ENCODE results near the gene FAM229B. TPM values are rescaled to one million over a fixed set of nuclear protein-coding genes. Genes with fewer than 3 reads are reported as not detected.
"Not testable (repeated sequence)": the region's sequence is repeated elsewhere in the genome, so short reads cannot be mapped to it uniquely, and the experiment has no call there.

Gene FAM229B
- total and polyA plus RNA-seq, 9 donors: 23.4 to 58.2 (median 30.4) TPM

- WGBS, 3 donors: 66 to 70% (median 68%) methylated on average over 8 of the region's 8 CpGs
- Histone ChIP-seq H3K27ac (no peak overlapping the region), H3K4me3 (no peak overlapping the region), H3K36me3 (no peaks in the 10 kb centered on the region), H3K27me3 (no peaks in the 10 kb centered on the region), H3K4me1 (ENCODE audit: insufficient read depth) (no peaks in the 10 kb centered on the region), H3K9me3 (no peaks in the 10 kb centered on the region)
- TF ChIP-seq POLR2A (IDR thresholded peaks at IDR 0.05) (no peak), EP300 (IDR thresholded peaks at IDR 0.05) (no peak)
- TF ChIP-seq, protein P1, sequence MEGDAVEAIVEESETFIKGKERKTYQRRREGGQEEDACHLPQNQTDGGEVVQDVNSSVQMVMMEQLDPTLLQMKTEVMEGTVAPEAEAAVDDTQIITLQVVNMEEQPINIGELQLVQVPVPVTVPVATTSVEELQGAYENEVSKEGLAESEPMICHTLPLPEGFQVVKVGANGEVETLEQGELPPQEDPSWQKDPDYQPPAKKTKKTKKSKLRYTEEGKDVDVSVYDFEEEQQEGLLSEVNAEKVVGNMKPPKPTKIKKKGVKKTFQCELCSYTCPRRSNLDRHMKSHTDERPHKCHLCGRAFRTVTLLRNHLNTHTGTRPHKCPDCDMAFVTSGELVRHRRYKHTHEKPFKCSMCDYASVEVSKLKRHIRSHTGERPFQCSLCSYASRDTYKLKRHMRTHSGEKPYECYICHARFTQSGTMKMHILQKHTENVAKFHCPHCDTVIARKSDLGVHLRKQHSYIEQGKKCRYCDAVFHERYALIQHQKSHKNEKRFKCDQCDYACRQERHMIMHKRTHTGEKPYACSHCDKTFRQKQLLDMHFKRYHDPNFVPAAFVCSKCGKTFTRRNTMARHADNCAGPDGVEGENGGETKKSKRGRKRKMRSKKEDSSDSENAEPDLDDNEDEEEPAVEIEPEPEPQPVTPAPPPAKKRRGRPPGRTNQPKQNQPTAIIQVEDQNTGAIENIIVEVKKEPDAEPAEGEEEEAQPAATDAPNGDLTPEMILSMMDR (IDR thresholded peaks at IDR 0.05): no peak
- DNase-seq: no peak
- intact Hi-C loops (cut with DNase I): loop anchor here (5.0 to 10.0 kb wide), 4 partner anchors 47 to 339 kb away; partner anchors contain the start of gene FYN (in 1 of the 4)
Observed at GRCh38 chr6:112044196-112044595, 43.2 kb upstream of the FAM229B start.

- H3K4me3 ChIP-seq: no peak overlapping the region
- TF ChIP-seq, protein P1 (IDR thresholded peaks at IDR 0.05): no peak
- TF ChIP-seq EP300 (IDR thresholded peaks at IDR 0.05): no peak
- no peak for TF ChIP-seq POLR2A (IDR thresholded peaks at IDR 0.05)
- no peak overlapping the region for H3K27ac ChIP-seq
- no peaks in the 10 kb centered on the region for H3K4me1 ChIP-seq (ENCODE audit: insufficient read depth)
- intact Hi-C loops (cut with DNase I): loop anchor here (5.0 to 10.0 kb wide), 4 partner anchors 48 to 340 kb away; partner anchors contain the start of gene FYN (in 1 of the 4)
- no peaks in the 10 kb centered on the region for H3K36me3 ChIP-seq
- 9 to 19% (median 9%) methylated on average over 3 of the region's 3 CpGs for WGBS, 3 donors
- H3K27me3 ChIP-seq: no peaks in the 10 kb centered on the region
- no peak for DNase-seq
- no peaks in the 10 kb centered on the region for H3K9me3 ChIP-seq
Observed at GRCh38 chr6:112044856-112045255, 42.5 kb upstream of the FAM229B start.

DNA sequence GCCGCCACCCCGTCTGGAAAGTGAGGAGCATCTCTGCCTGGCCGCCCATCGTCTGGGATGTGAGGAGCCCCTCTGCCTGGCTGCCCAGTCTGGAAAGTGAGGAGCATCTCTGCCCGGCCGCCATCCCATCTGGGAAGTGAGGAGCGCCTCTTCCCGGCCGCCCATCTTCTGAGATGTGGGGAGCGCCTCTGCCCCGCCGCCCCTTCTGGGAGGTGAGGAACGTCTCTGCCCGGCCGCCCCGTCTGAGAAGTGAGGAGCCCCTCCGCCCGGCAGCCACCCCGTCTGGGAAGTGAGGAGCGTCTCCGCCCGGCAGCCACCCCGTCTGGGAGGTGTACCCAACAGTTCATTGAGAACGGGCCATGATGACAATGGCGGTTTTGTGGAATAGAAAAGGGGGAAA, 39.9 kb upstream of the FAM229B start:
- H3K9me3 ChIP-seq; H3K4me3 ChIP-seq; DNase-seq; H3K36me3 ChIP-seq; H3K27ac ChIP-seq; H3K4me1 ChIP-seq (ENCODE audit: insufficient read depth); H3K27me3 ChIP-seq: not testable (repeated sequence)
- 95 to 97% (median 96%) methylated on average over 22 to 25 of the region's 25 CpGs for WGBS, 3 donors
- intact Hi-C loops (cut with DNase I): loop anchor here in 3 of 4 donors (10.0 kb wide), 2 partner anchors 173 to 343 kb away; partner anchors contain the start of gene FYN (in 1 of the 3)

DNA sequence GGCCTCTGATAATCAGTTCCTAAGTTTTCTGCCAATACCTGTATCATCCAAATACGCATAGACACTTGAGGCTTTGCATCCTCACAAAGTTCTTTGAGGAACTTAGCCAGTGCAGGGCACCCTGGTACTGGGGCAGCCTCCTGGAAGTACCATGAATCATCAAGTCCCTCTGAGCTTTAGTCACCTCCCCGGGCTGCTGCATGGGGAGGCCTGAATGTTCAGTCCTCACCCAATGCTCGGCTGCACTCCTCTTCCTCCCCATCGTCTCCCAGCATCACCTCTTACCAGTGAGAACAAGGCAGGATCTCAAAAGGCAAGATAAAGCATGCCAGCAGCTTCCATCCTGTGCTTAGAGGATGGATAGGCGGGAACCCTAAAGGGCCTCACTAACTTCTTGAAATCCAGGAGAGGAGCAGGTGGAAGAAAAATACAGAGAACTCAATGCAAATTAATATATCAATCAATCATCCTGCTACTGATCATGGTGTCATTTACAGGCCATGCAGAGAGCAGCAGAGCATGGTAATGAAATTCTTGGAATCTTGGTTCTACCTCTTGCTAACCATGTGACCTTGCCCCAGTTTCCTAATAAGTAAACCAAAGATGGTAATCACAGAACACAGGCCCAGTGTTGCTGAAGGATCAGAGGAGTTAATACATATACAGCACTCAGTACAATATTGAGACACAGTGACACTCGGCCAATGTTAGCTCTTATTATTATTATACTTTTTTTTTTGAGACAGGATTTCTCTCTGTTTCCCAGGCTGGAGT, 38.2 kb upstream of the FAM229B start:
- Histone ChIP-seq H3K36me3 (no peaks in the 10 kb centered on the region), H3K4me1 (ENCODE audit: insufficient read depth) (no peaks in the 10 kb centered on the region), H3K4me3 (no peak overlapping the region), H3K9me3 (no peaks in the 10 kb centered on the region), H3K27ac (no peak overlapping the region), H3K27me3 (no peaks in the 10 kb centered on the region)
- WGBS, 3 donors: 73 to 93% (median 87%) methylated on average over 6 of the region's 6 CpGs
- intact Hi-C loops (cut with DNase I): loop anchor here in 3 of 4 donors (10.0 kb wide), 2 partner anchors 174 to 344 kb away; partner anchors contain the start of gene FYN (in 1 of the 3)
- no peak for DNase-seq
- TF ChIP-seq POLR2A (IDR thresholded peaks at IDR 0.05) (no peak), EP300 (IDR thresholded peaks at IDR 0.05) (no peak)

DNA sequence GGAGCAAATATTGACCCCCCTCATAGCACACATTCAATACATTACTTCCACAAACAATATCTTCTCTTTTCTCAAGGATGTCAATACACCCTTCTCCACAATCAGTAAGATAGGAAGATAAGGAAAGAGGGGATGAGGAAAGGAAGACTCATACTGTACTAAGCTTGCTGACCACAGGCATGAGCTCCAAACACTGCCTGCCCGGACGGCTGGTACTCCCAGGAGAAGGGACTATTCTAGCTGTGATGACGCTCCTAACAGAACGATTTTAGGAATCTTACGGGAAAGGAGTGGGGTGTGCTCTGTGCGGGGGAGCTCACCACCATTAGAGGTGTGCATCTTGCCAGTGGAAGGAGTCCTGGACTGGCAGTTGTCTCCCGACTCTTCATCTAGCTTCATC, 37.4 kb upstream of the FAM229B start:
- Histone ChIP-seq H3K27me3 (no peaks in the 10 kb centered on the region), H3K4me3 (no peak overlapping the region), H3K4me1 (ENCODE audit: insufficient read depth) (no peaks in the 10 kb centered on the region), H3K27ac (no peak overlapping the region), H3K9me3 (no peaks in the 10 kb centered on the region), H3K36me3 (no peaks in the 10 kb centered on the region)
- no peak for DNase-seq
- intact Hi-C loops (cut with DNase I): loop anchor here in 3 of 4 donors (10.0 kb wide), 2 partner anchors 175 to 345 kb away; partner anchors contain the start of gene FYN (in 1 of the 3)
- TF ChIP-seq POLR2A (IDR thresholded peaks at IDR 0.05) (no peak), EP300 (IDR thresholded peaks at IDR 0.05) (no peak)
- TF ChIP-seq, protein P1 (IDR thresholded peaks at IDR 0.05): no peak
- WGBS, 3 donors: 87 to 94% (median 93%) methylated on average over 7 of the region's 7 CpGs

All from ovary (tissue), 9 donors.